Measurements from ENCODE around the gene PEAK3.

Gene PEAK3

DNA sequence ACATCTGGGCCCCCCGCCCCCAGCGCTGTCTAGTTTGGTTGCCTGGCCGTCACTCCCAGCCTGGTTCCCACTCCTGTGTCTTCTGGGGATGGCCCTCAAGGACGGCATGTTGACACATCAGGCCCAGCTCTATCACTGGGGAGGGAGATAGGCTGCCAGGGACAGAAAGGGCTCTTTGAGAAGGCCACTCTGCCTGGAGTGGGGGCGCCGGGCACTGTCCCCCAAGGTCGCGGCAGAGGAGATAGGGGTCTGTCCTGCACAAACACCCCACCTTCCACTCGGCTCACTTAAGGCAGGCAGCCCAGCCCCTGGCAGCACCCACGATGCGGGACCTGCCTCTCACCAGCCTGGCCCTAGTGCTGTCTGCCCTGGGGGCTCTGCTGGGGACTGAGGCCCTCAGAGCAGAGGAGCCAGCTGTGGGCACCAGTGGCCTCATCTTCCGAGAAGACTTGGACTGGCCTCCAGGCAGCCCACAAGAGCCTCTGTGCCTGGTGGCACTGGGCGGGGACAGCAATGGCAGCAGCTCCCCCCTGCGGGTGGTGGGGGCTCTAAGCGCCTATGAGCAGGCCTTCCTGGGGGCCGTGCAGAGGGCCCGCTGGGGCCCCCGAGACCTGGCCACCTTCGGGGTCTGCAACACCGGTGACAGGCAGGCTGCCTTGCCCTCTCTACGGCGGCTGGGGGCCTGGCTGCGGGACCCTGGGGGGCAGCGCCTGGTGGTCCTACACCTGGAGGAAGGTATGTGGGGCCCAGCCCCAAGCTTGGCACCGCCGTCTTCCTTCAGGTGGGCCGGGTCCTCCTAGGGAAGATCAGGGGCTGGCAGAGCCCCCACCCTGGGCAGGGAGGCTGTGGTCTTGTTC, 32.7 kb downstream of the PEAK3 start, which contains the start of gene AMH:
Gene AMH, plus strand, starts transcription at position 314 of the 857 bp plus-strand sequence. Its CDS starts 10 bp downstream, at position 324.
- no peak for DNase-seq

DNA sequence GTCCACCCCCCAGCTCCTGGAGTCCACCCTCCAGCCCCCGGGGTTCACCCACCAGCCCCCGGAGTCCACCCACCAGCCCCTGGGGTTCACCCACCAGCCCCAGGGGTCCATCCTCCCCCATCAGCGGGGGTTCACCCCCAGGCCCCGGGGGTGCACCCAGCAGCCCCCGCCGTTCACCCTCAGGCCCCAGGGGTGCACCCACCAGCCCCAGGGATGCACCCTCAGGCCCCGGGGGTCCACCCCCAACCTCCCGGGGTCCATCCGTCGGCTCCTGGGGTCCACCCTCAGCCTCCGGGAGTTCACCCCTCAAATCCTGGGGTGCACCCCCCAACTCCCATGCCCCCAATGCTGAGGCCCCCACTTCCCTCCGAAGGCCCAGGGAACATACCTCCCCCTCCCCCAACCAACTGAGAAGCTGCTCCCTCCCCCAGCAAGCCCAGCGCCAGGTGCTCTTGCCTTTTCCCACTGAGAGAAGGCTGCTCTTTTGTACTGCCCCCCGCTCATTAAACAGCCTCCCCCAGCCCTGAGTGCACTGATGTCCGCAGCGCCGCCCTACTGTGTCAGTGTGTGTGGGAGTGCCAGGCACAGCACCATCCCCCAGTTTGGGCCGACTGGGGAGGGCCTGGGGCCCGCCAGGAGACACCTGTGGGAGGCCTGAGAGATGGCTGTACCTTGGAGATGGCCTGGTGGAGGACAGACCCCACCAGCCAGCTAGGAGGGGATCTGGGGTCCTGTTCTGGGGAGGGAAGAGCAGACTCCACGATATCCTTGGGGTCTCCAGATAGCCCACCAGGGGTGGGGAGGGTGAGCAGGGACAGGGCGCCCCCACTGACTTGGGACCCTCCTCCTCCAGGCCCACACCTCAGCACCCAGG, 33.6 kb downstream of the PEAK3 start:
- no peak for DNase-seq

DNA sequence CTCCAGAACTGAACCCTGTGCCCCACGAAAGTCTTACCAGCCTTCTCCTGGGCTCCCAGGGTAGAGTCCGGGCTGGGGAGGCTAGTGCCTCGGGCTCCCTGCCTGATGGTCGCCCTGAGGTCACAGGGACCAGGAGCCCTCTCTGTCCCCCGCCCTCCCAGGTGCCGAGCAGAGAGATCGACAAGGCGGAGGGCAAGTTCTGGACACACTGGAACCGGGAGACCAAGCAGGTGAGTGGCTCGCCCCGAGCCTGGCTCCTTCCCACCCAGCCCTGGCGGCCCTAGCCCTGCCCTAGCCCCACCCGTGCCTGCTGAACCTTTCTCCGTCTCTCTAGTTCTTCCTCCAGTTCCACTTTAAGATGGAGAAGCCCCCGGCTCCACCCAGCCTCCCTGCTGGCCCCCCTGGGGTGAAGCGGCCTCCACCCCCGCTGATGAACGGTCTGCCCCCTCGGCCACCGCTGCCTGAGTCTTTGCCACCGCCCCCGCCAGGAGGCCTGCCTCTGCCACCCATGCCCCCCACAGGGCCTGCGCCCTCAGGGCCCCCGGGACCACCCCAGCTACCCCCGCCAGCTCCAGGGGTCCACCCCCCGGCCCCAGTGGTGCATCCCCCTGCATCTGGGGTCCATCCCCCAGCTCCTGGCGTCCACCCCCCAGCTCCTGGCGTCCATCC, 34.4 kb downstream of the PEAK3 start:
- DNase-seq: no peak

DNA sequence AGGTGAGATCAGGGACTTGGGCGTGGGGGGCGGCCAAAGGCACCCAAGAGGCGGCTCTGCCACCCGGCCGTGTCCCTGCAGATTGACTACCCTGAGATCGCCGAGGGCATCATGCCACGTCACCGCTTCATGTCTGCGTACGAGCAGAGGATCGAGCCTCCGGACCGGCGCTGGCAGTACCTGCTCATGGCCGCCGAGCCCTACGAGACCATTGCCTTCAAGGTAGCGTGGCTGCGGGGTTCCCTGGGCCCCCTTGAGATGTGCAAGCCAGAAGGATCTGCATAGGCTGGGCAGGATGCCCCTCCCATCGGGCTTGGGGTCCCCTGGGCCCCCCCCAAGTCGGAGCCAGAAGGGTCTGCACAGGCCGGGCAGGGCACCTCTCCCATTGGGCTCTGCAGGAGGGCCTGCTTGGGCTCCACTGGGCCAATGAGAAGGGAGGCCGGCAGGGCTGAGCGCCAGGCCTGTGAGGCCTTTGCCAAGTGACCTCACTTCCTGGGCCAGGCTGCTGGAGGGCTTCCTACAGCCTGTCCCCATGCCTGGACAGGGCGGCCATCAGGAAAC, 35.1 kb downstream of the PEAK3 start:
- DNase-seq: no peak

DNA sequence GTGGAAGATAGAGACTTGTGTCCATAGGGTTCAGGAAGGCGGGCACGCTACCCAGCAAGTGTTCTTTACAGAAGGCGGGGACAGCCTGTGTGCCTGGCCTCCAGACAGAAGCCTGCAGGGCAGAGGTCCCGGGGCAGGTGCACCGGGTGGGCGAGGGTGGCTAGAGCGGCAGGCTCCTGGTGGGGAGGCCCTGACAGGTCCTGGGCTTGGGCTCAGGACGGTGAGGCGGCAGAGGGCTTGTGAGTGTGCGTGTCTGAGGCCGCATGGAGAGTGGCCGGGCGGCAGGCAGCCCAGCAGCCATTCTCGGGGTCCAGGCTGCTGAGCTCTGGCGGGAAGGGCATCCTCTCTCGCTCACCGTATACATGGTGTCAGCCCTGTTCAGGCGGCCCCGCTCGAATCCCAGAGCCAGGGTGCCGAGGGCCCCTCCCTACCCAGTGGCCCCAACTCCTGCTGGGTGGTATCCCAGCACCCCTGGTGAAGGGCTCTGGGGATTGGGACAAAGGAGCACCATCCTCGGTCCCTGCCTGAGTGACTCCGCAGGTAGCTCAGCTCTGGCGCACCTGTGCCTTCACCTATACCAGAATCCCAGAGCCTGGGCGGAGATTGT, 35.9 kb downstream of the PEAK3 start:
- DNase-seq: no peak

DNA sequence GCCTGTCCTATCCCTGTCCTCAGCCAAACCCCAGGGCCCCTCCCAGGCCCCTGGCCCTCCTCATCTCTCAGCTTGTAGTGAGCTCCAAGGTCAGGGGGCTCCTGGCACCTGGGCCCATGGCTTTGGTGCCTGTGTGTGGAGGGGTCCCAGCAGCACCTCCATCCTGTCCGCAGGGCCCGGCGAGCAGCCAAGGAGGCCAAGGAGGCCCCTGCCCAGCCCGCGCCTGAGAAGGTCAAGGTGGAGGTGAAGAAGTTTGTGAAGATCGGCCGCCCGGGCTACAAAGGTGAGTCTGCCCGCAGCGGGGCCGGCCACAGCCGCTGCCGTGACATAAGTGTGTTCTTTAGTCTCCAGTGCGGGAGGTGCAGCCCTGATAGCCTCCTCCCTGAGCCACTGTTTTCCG, 36.7 kb downstream of the PEAK3 start:
- DNase-seq: no peak

DNA sequence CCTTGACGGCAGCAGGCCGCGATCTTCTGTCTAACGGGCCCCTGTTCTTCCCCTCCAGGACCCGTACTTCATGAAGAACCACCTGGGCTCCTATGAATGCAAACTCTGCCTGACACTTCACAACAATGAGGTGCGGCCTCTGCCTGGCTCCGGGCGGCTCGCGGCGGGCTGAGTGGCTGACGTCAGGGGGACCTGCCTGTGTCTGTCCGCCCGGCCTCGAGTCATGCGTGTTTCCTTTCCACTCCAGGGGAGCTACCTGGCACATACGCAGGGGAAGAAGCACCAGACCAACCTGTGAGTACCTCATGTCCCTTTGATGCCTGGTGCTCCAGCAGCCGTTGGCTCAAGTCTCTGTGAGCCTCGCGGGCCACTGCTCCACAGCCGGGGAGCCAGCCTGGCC, 37.5 kb downstream of the PEAK3 start:
- DNase-seq: no peak

DNA sequence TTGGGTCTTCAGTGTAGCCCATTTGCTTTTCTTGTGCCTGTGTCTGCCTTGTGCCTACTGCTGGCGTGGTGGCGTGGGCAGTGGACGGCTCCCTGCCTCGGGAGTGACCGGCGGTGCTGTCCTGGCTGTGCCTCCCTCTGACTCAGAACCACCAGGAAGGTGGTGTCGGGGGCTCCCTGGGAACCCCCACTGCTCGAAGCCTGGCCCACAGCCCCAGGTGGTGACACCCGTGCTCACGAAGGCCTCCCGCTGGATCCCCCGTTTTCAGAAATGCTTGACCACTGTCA, 37.9 kb downstream of the PEAK3 start:
- DNase-seq: no peak

DNA sequence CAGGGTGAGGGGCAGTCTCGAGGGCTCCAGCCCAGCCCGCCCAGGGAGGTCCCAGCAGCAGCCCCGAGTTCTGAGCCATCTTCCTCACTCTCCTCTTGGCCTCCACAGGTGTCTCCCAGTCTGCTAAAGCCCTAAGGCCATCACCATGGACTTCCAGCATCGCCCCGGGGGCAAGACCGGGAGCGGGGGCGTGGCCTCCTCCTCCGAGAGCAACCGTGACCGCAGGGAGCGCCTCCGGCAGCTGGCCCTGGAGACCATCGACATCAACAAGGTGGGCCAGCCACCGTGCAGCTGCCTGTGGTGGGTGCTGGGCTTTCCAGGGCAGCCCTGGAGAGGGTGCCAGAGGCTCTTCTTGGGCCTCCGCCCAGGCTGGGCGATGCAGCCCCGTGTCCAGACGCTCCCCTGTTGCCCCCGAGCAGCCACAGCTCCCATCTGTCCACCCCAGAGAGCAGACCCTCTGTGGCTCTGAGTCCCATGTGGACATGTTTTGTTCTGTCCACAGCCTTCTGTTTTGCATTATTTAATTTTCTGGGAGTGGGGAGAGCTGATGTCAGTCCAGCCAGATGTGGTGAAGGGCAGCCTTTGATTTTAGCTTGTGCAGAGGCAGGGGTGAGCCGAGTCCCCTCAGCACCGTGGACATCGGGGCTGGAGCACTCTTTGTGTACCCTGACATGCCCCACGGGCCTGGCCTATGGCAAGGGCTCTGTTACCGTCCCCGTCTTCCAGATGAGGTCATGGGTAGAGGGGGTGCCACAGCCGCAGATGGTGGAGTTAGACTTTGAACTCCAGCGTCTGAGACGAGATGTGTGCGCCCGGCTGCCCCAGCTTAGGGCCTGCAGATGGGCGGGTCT, 38.5 kb downstream of the PEAK3 start:
- DNase-seq: no peak

DNA sequence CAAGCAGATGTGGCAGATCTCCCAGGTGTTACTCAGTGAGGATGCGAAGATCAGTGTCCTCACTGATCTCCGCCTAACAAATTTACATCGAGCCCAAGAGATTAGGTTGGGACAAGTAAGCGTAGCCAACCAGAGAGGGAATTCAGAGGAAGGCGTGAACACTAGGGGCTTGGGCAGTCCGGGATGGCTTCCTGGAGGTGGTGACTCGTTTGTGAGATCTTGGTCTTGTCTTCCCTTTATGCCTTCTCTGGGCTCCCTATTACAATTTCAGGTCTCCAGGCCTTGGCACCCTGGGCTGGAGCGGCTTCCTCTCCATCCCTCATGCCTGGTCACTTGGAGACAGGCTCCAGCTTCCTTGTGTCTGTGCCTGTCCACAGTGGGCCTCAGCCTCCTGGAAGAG, 39.2 kb downstream of the PEAK3 start:
- DNase-seq: no peak

DNA sequence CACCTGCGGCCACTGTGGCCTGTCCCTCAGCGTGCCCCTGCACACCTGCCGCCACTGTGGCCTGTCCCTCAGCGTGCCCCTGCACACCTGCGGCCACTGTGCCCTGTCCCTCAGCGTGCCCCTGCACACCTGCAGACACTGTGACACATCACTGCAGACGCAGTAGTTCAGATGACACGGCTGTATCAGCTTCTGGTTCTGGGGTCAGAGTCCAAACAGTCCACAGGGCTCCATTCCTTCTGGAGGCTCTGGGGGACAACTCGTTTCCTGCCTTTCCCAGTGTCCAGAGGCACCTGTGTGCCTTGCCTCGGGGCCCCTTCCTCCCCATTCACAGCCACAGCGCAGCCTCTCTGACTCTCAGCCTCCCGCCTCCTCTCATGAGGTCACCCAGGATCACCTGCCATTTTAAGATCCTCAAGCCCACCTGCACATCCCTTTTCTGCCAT, 39.9 kb downstream of the PEAK3 start:
- DNase-seq: no peak

DNA sequence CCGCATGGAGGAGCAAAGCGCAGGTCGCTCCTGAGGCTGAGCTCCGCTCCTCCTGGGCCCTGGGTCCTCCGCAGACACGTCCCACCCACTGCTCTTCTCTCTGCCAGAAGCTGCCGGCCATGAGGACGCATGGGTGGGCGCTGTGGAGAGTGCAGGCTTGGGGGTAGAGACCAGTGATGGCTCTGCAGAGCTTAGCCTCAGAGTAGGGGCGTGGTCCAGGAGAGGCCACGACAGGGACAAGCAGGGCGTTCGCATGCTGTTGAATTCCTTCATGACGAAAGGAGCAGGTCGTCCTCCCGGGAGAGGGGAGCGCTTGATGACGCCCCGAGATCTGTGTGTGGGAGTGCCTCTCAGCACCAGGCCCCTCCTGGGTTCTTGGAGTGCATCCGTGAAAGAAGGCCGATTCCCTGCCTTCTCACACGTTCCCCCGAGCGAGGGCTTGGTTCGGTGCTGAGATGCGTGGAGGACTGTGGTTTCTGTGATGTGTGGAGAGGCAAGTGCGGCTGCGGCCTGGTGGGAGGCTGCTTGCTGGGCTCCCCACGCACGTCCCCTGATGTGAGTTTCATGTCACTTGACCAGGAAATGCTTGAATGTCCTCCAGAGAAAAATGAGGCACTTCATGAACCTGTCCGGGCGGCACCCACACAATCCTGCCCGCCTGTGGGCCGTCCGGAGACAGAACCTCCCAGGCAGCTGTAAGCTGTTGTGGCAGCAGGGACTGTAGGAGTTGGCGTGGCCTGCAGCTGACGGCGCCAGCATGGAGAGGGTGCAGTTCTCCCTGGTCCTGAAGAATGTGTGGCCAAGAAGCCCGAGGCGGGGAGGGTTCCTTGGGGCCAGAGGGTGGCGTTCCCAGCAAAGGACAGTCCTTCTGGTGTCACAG, 40.9 kb downstream of the PEAK3 start:
- DNase-seq: no peak

DNA sequence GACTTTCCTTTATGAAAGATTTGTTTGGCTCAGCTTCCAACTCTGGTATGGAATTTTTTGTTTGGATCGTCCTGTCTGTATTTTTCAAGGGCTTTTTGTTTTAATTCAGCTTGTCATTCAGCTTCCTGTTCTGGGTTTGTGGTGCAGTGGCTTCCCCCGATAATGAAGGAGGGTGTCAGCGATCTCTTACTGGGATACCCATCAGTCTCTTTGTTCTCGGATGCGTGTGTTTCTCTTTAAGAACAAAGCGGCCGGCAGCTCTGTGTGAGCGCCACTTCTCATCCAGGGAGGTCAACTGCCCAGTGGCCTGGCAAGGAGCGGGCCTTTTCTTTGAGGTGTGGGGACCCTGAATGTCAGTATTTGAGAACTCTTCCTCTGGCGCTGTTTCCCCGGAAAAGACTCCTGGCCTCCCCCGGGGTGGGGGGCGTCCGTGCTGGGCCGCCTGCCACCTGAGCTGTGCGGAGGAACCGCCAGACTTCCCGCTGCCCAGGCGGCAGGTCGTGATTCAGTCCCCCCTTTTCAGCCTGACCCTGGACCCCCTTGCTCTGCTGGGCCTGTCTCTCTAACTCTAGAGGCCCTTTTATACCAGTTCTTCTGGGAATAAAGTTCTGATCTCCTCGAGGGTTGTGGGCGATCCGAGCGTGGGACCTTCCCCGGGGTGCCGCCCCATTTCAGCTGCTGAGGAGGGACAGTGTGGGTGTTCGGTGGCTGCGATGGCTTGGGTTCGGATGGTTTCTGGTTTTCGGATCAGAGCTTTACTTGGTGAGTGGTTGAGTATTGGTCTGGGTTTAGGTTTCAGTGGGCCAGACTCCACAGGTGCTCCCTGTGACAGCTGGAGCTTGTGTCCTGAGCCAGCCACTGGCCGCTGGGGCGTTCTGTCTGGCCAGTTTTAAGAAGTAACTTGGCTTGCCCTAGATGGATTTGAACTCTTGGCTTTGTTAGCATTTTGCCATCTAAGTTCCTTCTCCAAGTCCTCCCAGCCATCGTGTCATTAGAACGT, 41.9 kb downstream of the PEAK3 start:
- DNase-seq: no peak

DNA sequence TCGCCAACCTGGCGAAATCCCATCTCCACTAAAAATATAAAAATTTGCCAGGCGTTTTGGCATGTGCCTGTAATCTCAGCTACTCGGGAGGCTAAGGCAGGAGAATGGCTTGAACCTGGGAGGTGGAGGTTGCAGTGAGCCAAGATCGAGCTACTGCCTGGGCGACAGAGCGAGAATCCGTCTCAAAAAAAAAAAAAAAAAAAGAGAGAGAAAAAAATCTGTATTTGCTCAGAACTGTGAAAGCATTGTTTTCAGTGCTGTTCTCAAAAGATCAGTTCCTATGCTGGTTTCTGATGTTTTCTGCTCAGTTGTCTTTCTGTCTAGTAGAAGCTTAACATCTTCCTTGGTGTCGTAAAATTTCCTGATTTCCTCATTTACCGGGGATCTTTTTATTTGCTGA, 42.8 kb downstream of the PEAK3 start:
- no peak for DNase-seq

DNA sequence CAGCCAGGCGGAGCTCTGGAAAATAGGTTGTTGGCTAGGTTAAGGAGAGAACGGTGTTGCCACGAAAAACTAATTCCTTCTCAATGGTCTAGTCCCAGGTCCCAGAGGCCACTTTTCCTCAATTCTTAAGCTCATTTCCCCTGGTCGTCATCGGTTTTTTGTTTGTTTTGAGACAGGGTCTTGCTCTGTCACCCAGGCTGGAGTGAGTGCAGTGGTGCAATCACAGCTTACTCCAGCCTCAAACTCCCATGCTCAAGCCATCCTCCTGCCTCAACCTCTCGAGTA, 44.2 kb downstream of the PEAK3 start:
- no peak for DNase-seq

DNA sequence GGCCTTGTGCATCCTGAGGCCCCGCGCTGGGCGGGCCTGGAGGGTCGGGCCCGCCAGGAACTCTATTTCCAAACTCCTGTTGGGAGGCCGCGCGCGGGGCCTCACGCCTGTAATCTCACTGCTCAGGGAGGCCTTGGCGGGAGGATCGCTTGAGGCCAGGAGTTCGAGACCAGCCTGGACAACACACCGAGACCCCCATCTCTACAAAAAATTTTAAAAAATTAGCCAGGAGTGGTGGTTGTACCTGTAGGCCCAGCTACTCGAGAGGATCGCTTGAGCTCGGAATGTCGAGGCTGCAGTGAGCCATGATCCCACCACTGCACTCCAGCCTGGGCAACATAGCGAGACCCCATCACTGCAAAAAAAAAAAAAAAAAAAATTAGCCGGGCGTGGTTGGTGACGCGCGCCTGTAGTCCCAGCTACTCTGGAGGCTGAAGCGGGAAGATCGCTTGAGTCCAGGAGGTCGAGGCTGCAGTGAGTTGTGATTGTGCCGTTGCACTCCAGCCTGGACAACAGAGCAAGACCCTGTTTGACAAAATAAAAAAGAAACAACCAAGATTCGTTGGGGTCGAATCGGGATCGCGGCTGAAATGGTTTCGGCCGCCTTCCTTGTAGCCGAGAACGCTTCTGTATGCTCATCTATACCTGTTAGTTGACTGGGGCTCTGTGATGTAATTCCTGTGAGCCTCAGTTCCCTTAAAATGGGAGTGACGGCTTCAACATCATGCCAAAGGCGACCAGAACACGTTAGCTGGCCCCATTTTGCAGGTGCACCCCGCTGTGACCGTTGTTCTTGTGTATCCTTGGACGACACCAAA, 44.7 kb downstream of the PEAK3 start:
- DNase-seq: no peak

DNA sequence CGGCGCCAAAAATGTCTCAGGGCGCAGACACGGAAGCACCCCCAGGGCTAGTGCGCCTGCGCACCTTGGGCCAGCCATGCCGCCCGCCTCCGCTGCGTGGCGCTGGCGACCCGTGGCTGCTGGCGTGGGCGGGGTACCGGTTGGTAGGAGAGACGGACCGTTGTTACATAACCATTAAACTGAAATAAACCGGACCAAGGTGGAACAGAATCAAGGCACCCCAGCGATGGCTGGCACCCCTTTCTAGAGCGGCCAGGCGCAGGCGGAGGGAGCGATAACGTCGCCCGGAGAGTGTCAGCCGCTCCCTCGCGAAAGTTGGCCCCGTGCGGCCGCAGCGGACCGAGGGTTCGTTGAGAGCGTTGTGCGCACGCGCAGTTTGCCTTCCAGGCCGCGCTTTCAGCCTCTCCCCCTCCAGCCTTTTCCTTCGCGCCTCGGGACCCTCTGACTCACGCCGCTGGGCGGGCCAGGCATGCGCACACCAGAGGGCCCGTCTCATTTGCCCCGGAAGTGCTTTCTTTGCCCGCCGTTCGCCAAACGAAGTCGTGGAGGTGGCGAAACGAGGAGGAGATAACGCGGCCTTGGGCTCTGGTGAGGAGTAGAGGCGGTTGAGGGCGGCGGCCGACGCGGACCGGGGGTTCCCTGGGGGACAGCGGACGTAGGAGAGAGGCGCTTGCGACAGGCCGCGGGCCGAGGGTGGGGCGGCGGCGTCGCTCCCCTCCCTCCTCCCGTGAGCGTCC, 45.5 kb downstream of the PEAK3 start, which contains the start of the genes PLEKHJ1 and SF3A2:
Gene PLEKHJ1, minus strand, starts transcription at position 16 of the 737 bp plus-strand sequence. CDS start 81 bp downstream, outside the sequence.
Gene SF3A2, plus strand, starts transcription at position 511 of the 737 bp plus-strand sequence. CDS start 6,595 bp downstream, outside the sequence.
- DNase-seq: peak; percentile 97

DNA sequence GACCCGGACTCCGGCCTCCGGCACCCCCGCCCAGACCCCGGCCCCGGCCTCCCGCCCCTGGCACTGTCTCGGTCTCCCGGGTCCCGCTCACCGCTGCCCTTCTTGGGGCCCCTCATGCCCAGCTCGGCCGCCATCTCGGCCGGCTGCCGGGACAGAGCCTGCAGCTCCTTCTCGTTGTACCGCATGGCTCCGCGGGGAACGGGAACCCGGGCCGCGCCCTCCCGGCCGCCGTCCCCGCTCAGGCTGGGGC, 46.0 kb downstream of the PEAK3 start:
- DNase-seq: no peak
